ENCODE measurements around the gene POU6F2. TPM values are rescaled to one million over a fixed set of nuclear protein-coding genes. Genes with fewer than 3 reads are reported as not detected.

POU6F2 gene
- total RNA-seq, 2 donors from 2014 or later: 5.2 to 6.3 TPM

DNA sequence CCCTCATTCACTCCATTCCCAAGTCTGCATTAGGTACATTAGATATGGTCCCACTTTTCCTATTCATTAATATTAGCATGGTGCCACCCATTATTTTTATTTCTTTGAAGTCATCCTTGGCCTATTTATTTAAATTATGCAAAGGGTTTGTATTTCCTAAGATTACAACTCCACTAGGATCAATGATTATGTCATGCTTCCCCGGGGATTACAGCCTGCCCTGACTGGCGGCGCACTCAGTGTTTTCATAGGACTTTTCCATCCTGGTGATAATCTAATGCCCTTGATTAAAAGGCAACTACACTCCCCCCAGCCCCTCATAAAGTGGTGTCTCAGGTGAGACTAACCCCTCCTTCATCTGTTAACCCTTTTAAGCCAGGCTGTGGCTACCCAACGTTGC is 187.2 kb downstream of the POU6F2 start:
- Histone ChIP-seq H3K4me1 (no peaks in the 10 kb centered on the region), H3K4me3 (no peak overlapping the region), H3K9me3 (no peaks in the 10 kb centered on the region), H3K36me3 (replicated peaks in 1 of 2; ENCODE audit: insufficient read depth in 1 of 2, low read depth in 2 of 2) (no peaks in the 10 kb centered on the region), H3K27me3 (no peaks in the 10 kb centered on the region), H3K27ac (no peak overlapping the region)
- intact Hi-C loops (cut with DNase I): no loop called here
- TF ChIP-seq, protein P1, sequence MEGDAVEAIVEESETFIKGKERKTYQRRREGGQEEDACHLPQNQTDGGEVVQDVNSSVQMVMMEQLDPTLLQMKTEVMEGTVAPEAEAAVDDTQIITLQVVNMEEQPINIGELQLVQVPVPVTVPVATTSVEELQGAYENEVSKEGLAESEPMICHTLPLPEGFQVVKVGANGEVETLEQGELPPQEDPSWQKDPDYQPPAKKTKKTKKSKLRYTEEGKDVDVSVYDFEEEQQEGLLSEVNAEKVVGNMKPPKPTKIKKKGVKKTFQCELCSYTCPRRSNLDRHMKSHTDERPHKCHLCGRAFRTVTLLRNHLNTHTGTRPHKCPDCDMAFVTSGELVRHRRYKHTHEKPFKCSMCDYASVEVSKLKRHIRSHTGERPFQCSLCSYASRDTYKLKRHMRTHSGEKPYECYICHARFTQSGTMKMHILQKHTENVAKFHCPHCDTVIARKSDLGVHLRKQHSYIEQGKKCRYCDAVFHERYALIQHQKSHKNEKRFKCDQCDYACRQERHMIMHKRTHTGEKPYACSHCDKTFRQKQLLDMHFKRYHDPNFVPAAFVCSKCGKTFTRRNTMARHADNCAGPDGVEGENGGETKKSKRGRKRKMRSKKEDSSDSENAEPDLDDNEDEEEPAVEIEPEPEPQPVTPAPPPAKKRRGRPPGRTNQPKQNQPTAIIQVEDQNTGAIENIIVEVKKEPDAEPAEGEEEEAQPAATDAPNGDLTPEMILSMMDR (IDR thresholded peaks at IDR 0.05): no peak
- TF ChIP-seq POLR2A (IDR thresholded peaks at IDR 0.05): no peak
- 69 to 74% methylated on average over 4 of the region's 4 CpGs for WGBS, 2 donors
- ATAC-seq: no peak
- no peak for DNase-seq

DNA sequence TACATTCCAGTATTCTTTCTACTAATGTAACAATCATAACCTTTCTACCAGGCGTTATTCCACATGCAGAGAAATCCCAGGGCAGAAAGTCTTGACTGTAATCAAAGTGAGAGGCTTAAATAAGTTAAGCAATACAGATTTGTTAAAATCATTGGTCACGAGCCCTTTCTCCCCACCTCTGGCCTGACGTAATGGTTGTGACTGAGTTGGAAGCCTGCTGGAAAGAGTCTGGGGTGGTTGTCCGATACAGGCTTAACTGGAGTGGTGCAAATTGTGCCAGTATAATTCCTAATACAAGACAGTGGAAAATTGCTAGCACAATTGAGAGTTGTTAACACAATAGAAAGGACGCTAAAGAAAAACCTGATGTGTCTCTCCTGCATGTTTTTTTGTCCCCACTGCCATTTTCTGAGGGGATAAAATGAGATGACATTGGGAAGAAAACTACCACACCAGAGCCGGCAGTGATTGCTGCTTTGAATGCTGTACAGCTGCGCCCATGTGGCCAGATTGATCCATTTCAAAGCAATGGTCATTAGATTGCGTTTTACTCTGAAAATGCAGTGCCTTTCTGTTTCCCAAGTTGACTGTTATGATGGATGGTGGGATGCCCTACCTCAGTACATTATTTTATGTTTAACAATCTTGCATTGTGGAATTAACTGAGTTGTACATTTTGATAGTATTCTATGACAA is 190.8 kb downstream of the POU6F2 start:
- Histone ChIP-seq H3K4me3 (no peak overlapping the region), H3K4me1 (no peaks in the 10 kb centered on the region), H3K36me3 (replicated peaks in 1 of 2; ENCODE audit: insufficient read depth in 1 of 2, low read depth in 2 of 2) (no peaks in the 10 kb centered on the region), H3K27me3 (no peaks in the 10 kb centered on the region), H3K27ac (no peak overlapping the region), H3K9me3 (no peaks in the 10 kb centered on the region)
- no peak for DNase-seq
- 56 to 60% methylated on average over 8 of the region's 8 CpGs for WGBS, 2 donors
- ATAC-seq: no peak
- TF ChIP-seq POLR2A (IDR thresholded peaks at IDR 0.05): no peak
- TF ChIP-seq, protein P1 (IDR thresholded peaks at IDR 0.05): no peak
- intact Hi-C loops (cut with DNase I): no loop called here

DNA sequence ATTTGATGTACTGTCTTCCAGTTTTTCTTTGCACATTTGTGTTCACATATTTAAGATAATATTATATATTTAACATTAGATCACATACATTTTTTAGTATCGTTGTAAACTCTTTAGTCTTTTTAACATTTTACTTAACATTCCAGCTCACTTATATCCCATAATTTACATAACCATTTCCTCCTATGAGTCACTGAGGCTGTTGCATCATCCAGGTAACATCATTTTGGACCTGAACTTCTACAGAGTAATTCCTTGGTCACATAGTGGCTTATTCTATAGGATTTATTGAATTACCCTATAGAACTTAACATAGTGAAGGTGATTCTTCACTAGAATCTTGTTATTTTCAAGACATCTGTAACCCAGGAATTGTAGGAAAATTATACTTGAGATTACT is 194.4 kb downstream of the POU6F2 start:
- DNase-seq (no peak), ATAC-seq (no peak)
- intact Hi-C loops (cut with DNase I): no loop called here
- Histone ChIP-seq H3K4me3 (no peak overlapping the region), H3K27me3 (no peaks in the 10 kb centered on the region), H3K36me3 (replicated peaks in 1 of 2; ENCODE audit: insufficient read depth in 1 of 2, low read depth in 2 of 2) (no peaks in the 10 kb centered on the region), H3K27ac (no peak overlapping the region), H3K9me3 (no peaks in the 10 kb centered on the region), H3K4me1 (no peaks in the 10 kb centered on the region)
- TF ChIP-seq POLR2A (IDR thresholded peaks at IDR 0.05): no peak
- TF ChIP-seq, protein P1 (IDR thresholded peaks at IDR 0.05): no peak
- 64 to 65% methylated on average over 1 of the region's 1 CpG for WGBS, 2 donors

DNA sequence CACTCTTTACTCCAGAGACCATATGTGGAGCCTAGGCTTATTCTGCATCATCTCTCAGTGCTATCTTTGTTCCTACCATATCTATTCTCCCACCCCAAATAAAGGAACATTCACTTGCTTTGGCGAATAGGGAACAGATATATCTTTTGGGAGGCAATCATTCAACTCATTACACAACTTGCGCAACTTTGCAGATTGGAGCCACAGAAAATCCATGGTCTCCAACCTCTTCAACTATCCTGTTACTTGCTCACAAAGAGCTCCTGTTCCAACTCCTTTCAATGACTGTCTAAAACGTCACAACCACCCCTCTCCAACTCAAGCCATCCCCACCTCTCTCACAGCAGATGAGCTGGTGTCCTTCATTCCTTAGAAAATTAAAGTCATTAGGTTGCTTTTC is 203.7 kb downstream of the POU6F2 start:
- WGBS, 2 donors: 67 to 74% methylated on average over 3 of the region's 3 CpGs
- H3K4me3 ChIP-seq: no peak overlapping the region
- no peak for DNase-seq
- intact Hi-C loops (cut with DNase I): no loop called here
- no peak for TF ChIP-seq POLR2A (IDR thresholded peaks at IDR 0.05)
- TF ChIP-seq, protein P1 (IDR thresholded peaks at IDR 0.05): no peak
- no peak for ATAC-seq
- H3K4me1 ChIP-seq: no peaks in the 10 kb centered on the region
- H3K9me3 ChIP-seq: no peaks in the 10 kb centered on the region
- no peaks in the 10 kb centered on the region for H3K36me3 ChIP-seq (replicated peaks in 1 of 2; ENCODE audit: insufficient read depth in 1 of 2, low read depth in 2 of 2)
- H3K27ac ChIP-seq: no peak overlapping the region
- H3K27me3 ChIP-seq: no peaks in the 10 kb centered on the region

DNA sequence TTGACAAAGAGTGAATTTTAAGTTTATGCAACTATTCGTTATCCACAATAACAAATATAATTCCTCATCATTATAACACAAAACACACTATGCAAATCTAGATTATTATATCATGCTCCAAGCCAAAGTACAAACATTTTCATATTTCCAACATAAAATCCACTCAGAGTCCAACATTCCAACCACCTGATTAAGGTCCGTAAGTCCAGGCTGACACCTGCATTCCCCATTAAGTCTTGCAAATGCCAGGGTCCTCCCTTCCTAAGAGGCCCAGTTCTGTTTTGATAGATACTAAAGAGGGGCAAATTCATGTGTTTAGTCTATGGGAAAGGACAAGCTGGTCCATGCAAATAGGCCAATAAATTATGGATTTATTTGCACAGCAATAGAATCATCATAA is 206.1 kb downstream of the POU6F2 start:
- H3K4me1 ChIP-seq: no peaks in the 10 kb centered on the region
- DNase-seq (no peak), ATAC-seq (no peak)
- no peak overlapping the region for H3K27ac ChIP-seq
- H3K9me3 ChIP-seq: no peaks in the 10 kb centered on the region
- H3K4me3 ChIP-seq: no peak overlapping the region
- no peaks in the 10 kb centered on the region for H3K27me3 ChIP-seq
- WGBS, 2 donors: 73 to 82% methylated on average over 2 of the region's 2 CpGs
- no peak for TF ChIP-seq POLR2A (IDR thresholded peaks at IDR 0.05)
- TF ChIP-seq, protein P1 (IDR thresholded peaks at IDR 0.05): no peak
- intact Hi-C loops (cut with DNase I): no loop called here
- no peaks in the 10 kb centered on the region for H3K36me3 ChIP-seq (replicated peaks in 1 of 2; ENCODE audit: insufficient read depth in 1 of 2, low read depth in 2 of 2)

All from body of pancreas (tissue), 4 donors.